NCI-H524 (cell line): ENCODE results near the gene KLRC3.
"Not testable (repeated sequence)": the region's sequence is repeated elsewhere in the genome, so short reads cannot be mapped to it uniquely, and the experiment has no call there.

Experiments
- DNase-seq, 2 experiments: peaks; one replicate each; lab custom pipeline; 2025; lab: John Stamatoyannopoulos, UW

Gene KLRC3

GRCh38 chr12:10368206-10369171 is 51.9 kb downstream of the KLRC3 start:
- DNase-seq = no peak

- DNase-seq = not testable (repeated sequence)
These were observed 52.7 kb downstream of the KLRC3 start for GRCh38 chr12:10367714-10368113.

- no peak for DNase-seq
These were observed 53.5 kb downstream of the KLRC3 start for GRCh38 chr12:10366875-10367274.

- no peak for DNase-seq
These were observed 54.5 kb downstream of the KLRC3 start for GRCh38 chr12:10365696-10366405.

- DNase-seq = peak in 1 of 2 experiments; percentile 26
These were observed 55.4 kb downstream of the KLRC3 start for GRCh38 chr12:10364815-10365622.

- no peak for DNase-seq
These were observed 56.2 kb downstream of the KLRC3 start for GRCh38 chr12:10363914-10364814.

GRCh38 chr12:10363658-10363913 is 56.8 kb downstream of the KLRC3 start:
- no peak for DNase-seq

- DNase-seq = no peak
These were observed 57.4 kb downstream of the KLRC3 start for GRCh38 chr12:10362828-10363657.

GRCh38 chr12:10362325-10362724 is 58.1 kb downstream of the KLRC3 start:
- no peak for DNase-seq
